Fibroblast of lung (primary cell): ENCODE data around the gene CPA5.

Experiments
- EZH2 ChIP-seq: IDR thresholded peaks from 2 replicates; pipeline ENCODE4 v1.5.1; 2012; ENCODE audit warnings: low read length, control low read depth, mild to moderate bottlenecking; ENCODE audit errors: missing control alignments
- TF ChIP-seq, protein P1 (sequence below), 2 donors: IDR thresholded peaks in 1 of 2; conservative IDR thresholded peaks in 1 of 2; 1 replicate in 1 of 2; 2 replicates in 1 of 2; pipeline ENCODE4 v1.5.1; 2011 to 2012; ENCODE audit warnings: low read length in 2 of 2, control low read depth in 1 of 2, inconsistent platforms in 1 of 2, low read depth in 1 of 2, mild to moderate bottlenecking in 1 of 2

DNA sequence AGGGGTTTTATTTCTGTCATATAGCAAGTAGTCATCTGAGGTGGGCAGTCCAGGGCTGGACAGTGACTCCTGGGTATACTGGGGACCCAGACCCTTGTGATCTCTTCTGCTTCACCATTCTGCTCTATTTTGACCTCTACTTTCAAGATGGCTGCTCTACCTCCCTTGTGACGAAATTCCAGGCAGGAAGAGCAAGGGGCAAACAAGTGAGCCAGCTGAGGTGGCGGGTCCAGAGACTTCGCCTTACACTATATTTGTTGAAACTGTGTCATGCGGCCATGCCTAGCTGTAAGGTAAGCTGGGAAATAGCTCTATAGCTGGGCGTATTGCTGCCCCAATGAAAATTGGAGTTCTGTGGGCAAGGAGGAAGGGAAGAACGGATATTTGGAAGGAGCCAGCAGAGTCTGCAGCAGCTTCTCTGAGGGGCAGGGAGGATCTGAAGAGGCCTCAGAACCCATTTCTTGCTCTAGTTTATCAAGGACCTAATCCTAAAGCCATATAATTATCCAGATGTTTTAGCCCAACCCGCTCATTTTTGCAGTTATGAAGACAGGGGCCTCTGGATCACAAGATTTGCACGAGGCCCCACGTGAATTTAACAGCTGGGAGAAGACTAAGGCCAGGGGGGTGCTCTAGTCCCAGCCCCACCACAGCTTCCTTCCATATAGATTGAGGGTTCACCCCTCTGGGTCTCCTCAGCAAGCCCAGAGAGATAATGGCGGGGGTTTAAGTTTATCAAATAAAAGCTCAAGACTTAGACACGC is 28.0 kb downstream of the CPA5 start:
- TF ChIP-seq, protein P1, sequence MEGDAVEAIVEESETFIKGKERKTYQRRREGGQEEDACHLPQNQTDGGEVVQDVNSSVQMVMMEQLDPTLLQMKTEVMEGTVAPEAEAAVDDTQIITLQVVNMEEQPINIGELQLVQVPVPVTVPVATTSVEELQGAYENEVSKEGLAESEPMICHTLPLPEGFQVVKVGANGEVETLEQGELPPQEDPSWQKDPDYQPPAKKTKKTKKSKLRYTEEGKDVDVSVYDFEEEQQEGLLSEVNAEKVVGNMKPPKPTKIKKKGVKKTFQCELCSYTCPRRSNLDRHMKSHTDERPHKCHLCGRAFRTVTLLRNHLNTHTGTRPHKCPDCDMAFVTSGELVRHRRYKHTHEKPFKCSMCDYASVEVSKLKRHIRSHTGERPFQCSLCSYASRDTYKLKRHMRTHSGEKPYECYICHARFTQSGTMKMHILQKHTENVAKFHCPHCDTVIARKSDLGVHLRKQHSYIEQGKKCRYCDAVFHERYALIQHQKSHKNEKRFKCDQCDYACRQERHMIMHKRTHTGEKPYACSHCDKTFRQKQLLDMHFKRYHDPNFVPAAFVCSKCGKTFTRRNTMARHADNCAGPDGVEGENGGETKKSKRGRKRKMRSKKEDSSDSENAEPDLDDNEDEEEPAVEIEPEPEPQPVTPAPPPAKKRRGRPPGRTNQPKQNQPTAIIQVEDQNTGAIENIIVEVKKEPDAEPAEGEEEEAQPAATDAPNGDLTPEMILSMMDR (conservative IDR thresholded peaks at IDR 0.05 in 1 of 2, IDR thresholded peaks at IDR 0.05 in 1 of 2; ENCODE audit: low read depth in 1 of 2, low read length in 2 of 2): no peak
- no peak for TF ChIP-seq EZH2
